ENCODE results near the gene IL17REL.

Gene IL17REL

DNA sequence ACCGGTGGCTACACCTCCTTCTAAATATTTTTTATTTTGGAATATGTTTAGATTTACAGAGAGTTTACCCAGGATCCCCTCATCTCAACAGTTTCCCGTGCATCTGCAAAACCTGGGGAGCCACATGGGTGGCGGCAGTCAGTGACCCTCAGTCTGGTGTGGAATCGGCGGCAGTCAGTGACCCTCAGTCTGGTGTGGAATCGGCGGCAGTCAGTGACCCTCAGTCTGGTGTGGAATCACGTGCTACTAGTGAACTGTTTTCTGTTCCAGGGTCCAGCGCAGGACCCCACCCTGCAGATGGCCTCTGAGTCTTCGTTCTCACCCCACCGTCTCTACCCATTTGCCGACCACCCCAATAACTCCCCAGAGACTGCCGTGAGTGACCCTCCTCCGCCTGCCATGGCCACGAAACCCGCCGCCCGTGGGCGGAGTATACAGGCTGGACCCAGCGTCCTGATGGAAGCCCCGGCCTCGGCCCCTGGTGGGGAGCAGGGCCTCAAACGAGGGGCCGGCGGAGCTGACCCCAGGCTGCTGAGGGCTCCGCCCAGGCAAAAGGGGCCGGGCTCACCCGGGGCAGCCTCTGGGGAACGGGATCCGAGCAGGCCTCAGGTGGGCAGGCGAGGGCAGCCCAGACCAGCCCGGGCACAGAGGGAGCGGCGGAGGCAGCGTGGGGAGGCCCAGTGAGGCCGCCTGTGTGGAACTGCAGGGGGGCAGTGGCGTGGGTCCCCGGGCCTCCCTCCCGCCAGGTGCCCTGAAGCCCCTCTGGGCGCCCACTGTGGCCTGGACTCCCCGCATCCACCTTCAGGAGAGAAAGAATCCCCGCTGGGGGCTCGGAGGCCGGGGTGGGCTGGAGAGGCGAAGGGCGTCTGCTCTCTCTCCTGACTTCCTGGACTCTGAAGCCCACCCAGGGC lies 2.5 kb downstream of the IL17REL start:
- Histone ChIP-seq H3K27me3 (ENCODE audit: control insufficient read depth, insufficient read depth, low read length) (peaks cover 59% of the 10 kb centered on the region), H3K4me3 (ENCODE audit: low read depth, low read length) (peak overlapping the region; percentile 36), H3K9me3 (ENCODE audit: control insufficient read depth, insufficient read depth, low read depth, low read length) (no peaks in the 10 kb centered on the region), H3K4me1 (ENCODE audit: control insufficient read depth, insufficient read depth, low read length) (peaks cover 32% of the 10 kb centered on the region), H3K36me3 (ENCODE audit: control insufficient read depth, insufficient read depth, low read length) (no peaks in the 10 kb centered on the region), H3K9ac (ENCODE audit: low read length) (no peak overlapping the region), H3K27ac (ENCODE audit: low read depth, low read length) (no peak overlapping the region)

DNA sequence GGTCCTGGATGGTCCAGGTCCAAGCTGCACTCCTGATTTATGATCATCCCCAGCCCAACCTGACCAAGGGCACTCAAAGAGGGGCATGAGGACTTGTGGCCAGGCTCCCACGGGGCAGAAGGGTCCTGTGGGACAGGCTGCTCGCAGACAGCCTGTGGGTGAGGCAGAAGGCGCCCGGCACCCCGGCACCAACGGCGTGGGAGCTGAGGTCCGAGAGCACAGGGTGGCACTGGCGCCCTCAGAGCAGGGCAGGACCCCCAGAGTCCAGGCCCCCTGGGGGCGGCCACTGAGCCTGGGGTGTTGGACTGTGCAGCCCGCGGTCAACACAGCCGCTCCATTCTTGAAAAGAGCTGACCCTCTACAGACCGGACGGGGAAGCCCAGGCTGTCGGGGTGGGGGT lies 3.3 kb downstream of the IL17REL start:
- Histone ChIP-seq H3K9me3 (ENCODE audit: control insufficient read depth, insufficient read depth, low read depth, low read length) (no peaks in the 10 kb centered on the region), H3K36me3 (ENCODE audit: control insufficient read depth, insufficient read depth, low read length) (no peaks in the 10 kb centered on the region), H3K4me1 (ENCODE audit: control insufficient read depth, insufficient read depth, low read length) (peaks cover 32% of the 10 kb centered on the region), H3K9ac (ENCODE audit: low read length) (no peak overlapping the region), H3K27me3 (ENCODE audit: control insufficient read depth, insufficient read depth, low read length) (peaks cover 51% of the 10 kb centered on the region), H3K27ac (ENCODE audit: low read depth, low read length) (no peak overlapping the region), H3K4me3 (ENCODE audit: low read depth, low read length) (no peak overlapping the region)

DNA sequence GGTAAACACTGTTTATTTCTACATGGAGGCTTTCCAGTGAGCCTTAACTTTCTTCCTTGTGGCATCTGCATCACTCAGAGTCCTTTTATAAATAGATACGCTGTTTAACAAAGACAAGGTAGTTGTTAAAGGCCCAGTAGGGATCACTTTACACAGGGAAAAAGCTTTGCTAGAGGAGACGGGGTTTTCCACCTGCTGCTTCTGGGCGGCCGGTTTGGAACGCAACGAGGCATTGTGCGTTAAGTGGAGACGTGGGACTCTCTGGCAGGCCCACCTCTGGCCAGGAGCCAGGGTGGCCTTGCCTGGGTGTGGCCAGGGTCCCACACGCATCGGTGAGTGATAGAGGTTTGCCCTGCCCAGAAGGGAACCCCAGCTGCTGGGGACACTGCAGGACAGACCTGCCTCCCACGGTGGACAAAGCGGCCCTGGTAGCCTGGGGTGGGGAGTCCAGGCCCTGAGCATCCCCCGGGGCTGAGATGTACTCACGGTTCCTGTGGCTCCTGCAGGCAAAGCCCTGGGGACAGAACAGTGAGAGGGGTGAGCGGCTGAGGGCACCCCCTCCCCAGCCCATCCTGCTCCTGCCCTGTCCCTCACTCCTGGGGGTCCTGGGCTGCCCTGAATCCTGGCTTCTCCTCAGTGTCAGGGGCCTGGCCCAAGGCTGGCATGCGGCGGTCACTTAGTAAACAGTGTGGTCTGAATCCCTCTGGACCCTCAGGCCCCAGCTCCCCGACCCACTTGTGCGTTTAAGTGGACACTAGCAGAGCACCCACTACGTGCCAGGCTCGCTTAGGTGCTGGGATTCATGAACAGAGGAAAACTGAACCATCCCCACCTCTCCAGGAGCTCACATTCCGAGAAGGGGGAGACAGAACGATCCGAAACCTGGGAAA lies 4.2 kb downstream of the IL17REL start:
- no peak overlapping the region for H3K4me3 ChIP-seq (ENCODE audit: low read depth, low read length)
- no peak overlapping the region for H3K9ac ChIP-seq (ENCODE audit: low read length)
- H3K27ac ChIP-seq (ENCODE audit: low read depth, low read length) = no peak overlapping the region

DNA sequence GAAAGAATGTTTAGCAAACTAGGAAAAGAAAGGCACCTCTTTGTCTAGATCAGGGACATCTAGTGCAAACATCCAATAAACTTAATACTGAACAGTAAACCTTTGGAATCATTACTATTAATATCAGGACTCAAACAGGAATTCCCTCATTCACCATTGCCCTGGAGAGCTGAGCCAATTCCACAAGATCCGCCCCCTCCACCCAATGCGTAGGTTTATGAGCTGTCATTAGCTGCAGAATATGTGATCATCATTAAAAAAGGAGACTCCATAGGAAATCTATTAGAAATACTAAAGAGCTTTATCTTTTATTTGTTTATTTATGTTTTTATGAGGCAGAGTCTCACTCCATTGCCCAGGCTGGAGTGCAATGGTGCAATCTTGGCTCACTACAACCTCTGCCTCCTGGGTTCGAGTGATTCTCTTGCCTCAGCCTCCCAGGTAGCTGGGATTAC lies 5.5 kb downstream of the IL17REL start:
- Histone ChIP-seq H3K9ac (ENCODE audit: low read length) (no peak overlapping the region), H3K9me3 (ENCODE audit: control insufficient read depth, insufficient read depth, low read depth, low read length) (no peaks in the 10 kb centered on the region), H3K4me1 (ENCODE audit: control insufficient read depth, insufficient read depth, low read length) (peaks cover 25% of the 10 kb centered on the region), H3K36me3 (ENCODE audit: control insufficient read depth, insufficient read depth, low read length) (no peaks in the 10 kb centered on the region), H3K4me3 (ENCODE audit: low read depth, low read length) (no peak overlapping the region), H3K27ac (ENCODE audit: low read depth, low read length) (no peak overlapping the region), H3K27me3 (ENCODE audit: control insufficient read depth, insufficient read depth, low read length) (peaks cover 29% of the 10 kb centered on the region)

More for the DNA sequence above, 4.2 kb downstream of the IL17REL start:
- H3K27me3 ChIP-seq (ENCODE audit: control insufficient read depth, insufficient read depth, low read length) = peaks cover 43% of the 10 kb centered on the region
- no peaks in the 10 kb centered on the region for H3K9me3 ChIP-seq (ENCODE audit: control insufficient read depth, insufficient read depth, low read depth, low read length)
- H3K36me3 ChIP-seq (ENCODE audit: control insufficient read depth, insufficient read depth, low read length) = no peaks in the 10 kb centered on the region
- peaks cover 32% of the 10 kb centered on the region for H3K4me1 ChIP-seq (ENCODE audit: control insufficient read depth, insufficient read depth, low read length)

DNA sequence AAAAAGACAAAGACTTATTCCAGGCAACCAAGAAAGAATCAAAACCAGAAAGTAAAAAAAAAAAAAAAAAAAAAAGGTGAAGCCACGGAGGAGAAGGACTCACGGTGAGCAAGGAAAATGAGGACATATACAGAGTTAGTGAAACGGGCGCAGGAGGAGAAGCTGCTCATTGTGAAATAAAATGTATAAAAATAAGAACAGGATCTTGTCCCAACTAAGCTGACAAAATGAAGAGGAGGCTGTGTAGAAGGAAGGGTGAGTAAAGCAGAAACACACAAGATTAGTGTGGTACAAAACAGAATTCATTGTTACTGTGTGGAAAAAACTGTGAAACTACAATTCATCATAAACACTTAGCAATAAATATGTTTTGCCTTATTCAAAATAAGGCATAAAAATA lies 7.6 kb downstream of the IL17REL start:
- Histone ChIP-seq H3K4me3 (ENCODE audit: low read depth, low read length) (no peak overlapping the region), H3K9ac (ENCODE audit: low read length) (no peak overlapping the region), H3K9me3 (ENCODE audit: control insufficient read depth, insufficient read depth, low read depth, low read length) (no peaks in the 10 kb centered on the region), H3K27ac (ENCODE audit: low read depth, low read length) (no peak overlapping the region), H3K4me1 (ENCODE audit: control insufficient read depth, insufficient read depth, low read length) (peaks cover 15% of the 10 kb centered on the region), H3K36me3 (ENCODE audit: control insufficient read depth, insufficient read depth, low read length) (no peaks in the 10 kb centered on the region), H3K27me3 (ENCODE audit: control insufficient read depth, insufficient read depth, low read length) (peaks cover 31% of the 10 kb centered on the region)

DNA sequence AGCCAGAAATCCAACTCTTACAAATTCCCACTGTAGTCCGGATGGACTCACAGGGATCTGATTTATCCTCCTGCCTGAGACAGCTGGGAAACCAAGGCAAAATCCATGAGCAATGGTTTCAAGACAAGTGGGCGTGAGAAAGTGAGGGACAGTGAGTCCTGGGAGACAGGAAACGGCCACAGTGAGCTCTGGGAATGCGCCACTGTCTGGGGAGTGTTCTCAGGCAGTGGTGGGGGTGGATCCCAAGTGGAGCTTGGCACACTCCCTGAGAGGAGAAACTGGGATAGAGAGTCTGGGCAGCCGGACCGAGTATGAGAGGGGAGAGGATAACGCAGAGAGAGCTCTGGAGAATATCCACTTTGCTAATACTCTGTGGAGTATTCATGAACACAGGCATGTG lies 9.8 kb downstream of the IL17REL start:
- Histone ChIP-seq H3K9me3 (ENCODE audit: control insufficient read depth, insufficient read depth, low read depth, low read length) (no peaks in the 10 kb centered on the region), H3K4me3 (ENCODE audit: low read depth, low read length) (no peak overlapping the region), H3K4me1 (ENCODE audit: control insufficient read depth, insufficient read depth, low read length) (peaks cover 9% of the 10 kb centered on the region), H3K27me3 (ENCODE audit: control insufficient read depth, insufficient read depth, low read length) (peaks cover 25% of the 10 kb centered on the region), H3K36me3 (ENCODE audit: control insufficient read depth, insufficient read depth, low read length) (no peaks in the 10 kb centered on the region), H3K27ac (ENCODE audit: low read depth, low read length) (no peak overlapping the region), H3K9ac (ENCODE audit: low read length) (no peak overlapping the region)

DNA sequence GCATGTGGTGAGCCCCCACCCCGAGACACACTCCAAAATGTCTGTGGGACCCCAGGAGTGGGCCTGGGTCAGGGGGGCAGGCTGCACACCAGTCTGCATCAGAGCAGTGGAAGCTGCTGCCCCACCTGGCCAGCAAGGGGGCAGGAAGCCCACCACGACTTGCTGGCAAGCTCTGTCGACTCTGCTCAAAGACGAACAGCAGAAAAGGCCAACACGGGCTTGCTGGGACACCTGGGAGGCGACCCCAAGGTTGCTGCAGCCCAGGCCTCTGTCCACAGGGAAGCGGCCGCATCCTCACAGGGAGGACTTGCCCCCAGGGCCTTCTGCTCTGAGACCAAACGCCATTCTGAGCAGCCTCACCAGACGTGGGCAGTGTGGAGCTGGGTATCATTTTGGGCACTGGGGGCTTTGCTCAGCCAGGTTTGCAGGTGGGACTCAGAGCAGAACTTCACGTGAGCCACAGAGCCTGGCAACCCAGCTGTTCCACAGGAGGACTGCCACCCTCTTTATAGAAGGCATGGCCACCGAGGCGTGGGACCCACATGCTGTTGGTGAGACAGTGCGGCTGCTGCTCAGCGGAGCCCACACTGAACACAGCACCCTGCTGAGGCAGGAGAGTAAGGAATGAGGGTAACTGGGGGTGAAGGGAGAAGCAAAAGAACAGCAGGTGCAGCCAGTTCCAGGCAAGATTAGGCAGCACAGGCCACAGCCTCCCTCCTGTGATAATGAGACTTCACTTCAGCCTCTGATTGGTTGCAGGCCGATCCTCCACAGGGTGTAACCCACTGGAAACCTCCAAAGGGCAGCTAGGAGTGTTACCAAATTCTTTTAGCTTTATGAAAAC lies 11.0 kb downstream of the IL17REL start:
- no peaks in the 10 kb centered on the region for H3K9me3 ChIP-seq (ENCODE audit: control insufficient read depth, insufficient read depth, low read depth, low read length)
- peaks cover 9% of the 10 kb centered on the region for H3K4me1 ChIP-seq (ENCODE audit: control insufficient read depth, insufficient read depth, low read length)
- H3K27ac ChIP-seq (ENCODE audit: low read depth, low read length) = no peak overlapping the region
- H3K36me3 ChIP-seq (ENCODE audit: control insufficient read depth, insufficient read depth, low read length) = no peaks in the 10 kb centered on the region
- H3K27me3 ChIP-seq (ENCODE audit: control insufficient read depth, insufficient read depth, low read length) = peaks cover 25% of the 10 kb centered on the region
- H3K4me3 ChIP-seq (ENCODE audit: low read depth, low read length) = no peak overlapping the region
- H3K9ac ChIP-seq (ENCODE audit: low read length) = no peak overlapping the region

DNA sequence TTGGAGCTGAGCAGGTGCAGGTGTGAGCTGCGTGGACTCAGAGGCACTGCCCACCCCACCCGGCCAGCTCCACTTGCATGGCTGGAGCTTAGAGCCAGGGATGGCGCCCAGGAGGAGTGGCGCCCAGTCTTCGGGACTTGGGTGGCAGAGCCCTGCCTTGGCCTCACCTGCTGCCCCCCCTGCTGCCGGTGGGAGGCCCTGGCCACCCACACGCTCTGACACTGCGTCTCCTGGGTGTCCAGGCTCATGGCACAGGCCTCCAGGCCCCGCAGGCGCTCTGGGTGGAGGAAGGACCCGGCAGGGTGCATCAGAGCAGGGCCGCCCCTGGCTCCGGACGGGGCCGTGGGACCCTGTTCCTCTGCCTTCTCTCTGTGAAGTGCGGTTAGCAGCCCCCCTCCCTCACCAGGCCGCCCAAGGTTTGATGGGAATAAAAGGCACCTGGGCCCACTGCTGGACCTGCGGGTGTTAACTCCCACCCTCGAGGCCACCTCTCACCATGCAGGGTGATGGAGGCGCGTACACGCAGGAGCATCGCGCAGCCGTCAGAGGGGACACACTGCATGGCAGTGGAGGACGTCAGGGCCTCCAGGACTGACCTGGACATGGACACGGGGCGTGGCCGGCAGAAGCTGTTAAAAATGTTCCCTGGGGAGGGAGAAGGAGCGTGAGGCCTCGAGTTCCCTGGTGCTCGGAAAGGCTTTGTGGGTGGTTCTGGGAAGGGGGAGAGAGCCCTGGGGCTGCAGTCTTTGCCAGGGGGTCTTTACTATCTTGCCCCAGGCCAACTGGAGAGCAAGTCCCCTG lies 11.8 kb downstream of the IL17REL start:
- no peak overlapping the region for H3K4me3 ChIP-seq (ENCODE audit: low read depth, low read length)
- H3K9ac ChIP-seq (ENCODE audit: low read length) = no peak overlapping the region
- H3K36me3 ChIP-seq (ENCODE audit: control insufficient read depth, insufficient read depth, low read length) = no peaks in the 10 kb centered on the region
- H3K4me1 ChIP-seq (ENCODE audit: control insufficient read depth, insufficient read depth, low read length) = peaks cover 4% of the 10 kb centered on the region; the same call in 1 of the 2 replicates
- no peak overlapping the region for H3K27ac ChIP-seq (ENCODE audit: low read depth, low read length)
- H3K9me3 ChIP-seq (ENCODE audit: control insufficient read depth, insufficient read depth, low read depth, low read length) = no peaks in the 10 kb centered on the region
- peaks cover 25% of the 10 kb centered on the region for H3K27me3 ChIP-seq (ENCODE audit: control insufficient read depth, insufficient read depth, low read length)

DNA sequence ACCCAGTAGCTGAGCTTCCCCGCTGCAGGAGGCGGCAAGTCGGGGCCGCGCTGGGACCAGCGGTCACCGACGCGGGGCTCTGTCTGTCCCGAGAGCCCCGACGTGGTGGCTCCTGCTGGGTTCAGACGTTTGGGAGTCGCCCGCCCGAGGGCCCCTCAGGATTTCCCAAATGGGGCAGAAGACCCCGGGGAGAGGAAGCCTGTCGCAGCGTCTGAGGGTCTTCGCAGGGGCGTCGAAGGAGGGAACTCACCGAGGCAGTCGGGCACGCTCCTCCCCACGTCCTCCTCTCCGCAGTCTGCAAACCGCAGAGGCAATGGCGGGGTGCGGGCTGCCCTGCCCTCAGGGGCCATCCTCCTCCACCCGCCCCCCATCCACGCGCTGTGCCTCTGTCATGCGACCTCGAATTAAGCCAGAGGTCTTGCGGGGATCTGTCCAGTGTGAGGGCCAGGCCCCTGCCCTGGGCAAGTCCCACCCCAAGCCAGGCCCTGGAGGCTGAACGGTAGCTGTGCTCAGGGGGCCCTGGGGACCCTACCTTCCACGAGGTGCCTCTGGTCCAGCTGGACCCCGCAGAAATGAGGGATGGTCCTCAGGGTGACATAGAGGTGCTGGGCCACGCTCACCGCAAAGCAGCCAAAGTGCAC lies 12.5 kb downstream of the IL17REL start:
- Histone ChIP-seq H3K27ac (ENCODE audit: low read depth, low read length) (no peak overlapping the region), H3K4me1 (ENCODE audit: control insufficient read depth, insufficient read depth, low read length) (peaks cover 4% of the 10 kb centered on the region; the same call in 1 of the 2 replicates)

More for the DNA sequence above, 12.5 kb downstream of the IL17REL start:
- Histone ChIP-seq H3K9ac (ENCODE audit: low read length) (no peak overlapping the region), H3K36me3 (ENCODE audit: control insufficient read depth, insufficient read depth, low read length) (no peaks in the 10 kb centered on the region), H3K4me3 (ENCODE audit: low read depth, low read length) (peak overlapping the region; percentile 67), H3K9me3 (ENCODE audit: control insufficient read depth, insufficient read depth, low read depth, low read length) (no peaks in the 10 kb centered on the region), H3K27me3 (ENCODE audit: control insufficient read depth, insufficient read depth, low read length) (peaks cover 25% of the 10 kb centered on the region)

All from HUES6 (cell line).